ENCODE measurements around the gene ZMAT5.

ZMAT5 gene, protein sequence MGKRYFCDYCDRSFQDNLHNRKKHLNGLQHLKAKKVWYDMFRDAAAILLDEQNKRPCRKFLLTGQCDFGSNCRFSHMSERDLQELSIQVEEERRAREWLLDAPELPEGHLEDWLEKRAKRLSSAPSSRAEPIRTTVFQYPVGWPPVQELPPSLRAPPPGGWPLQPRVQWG

DNA sequence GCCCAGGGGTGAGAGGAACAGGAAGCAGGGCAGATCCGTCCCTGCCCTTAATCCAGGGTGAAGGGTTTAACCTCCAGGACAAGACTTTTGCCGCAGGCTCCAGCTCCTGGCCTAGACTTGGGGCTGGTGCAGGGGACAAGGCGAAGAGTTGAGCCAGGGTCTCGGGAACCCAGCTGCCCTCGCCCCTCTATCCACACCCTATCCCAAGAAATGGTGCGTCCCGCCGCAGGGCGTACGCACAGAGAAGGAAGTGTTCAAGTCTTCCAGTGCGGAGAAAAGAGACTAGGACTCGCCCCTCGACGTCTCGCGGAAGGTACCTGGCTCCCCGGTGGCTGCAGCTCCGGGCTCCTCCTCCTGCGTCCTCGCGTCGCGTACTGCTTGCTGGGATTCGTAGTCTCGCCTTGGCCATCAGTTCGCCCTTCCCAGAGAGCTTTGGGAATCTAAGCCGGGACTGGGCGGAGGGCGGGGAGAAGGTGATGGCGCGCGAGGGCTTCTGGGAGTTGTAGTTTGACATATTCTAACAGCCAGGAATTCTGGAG, at the start of gene ZMAT5:
TSS of gene ZMAT5 (minus strand) at position 376 of the 539 bp plus-strand sequence. CDS start 18,463 bp downstream, outside the sequence.
- peak; percentile 95 to 96 for DNase-seq

- no peak for DNase-seq
These were observed 49.7 kb upstream of the ZMAT5 start for GRCh38 chr22:29816539-29816938.

- DNase-seq: no peak
These were observed 49.3 kb upstream of the ZMAT5 start for GRCh38 chr22:29816128-29816527.

DNA sequence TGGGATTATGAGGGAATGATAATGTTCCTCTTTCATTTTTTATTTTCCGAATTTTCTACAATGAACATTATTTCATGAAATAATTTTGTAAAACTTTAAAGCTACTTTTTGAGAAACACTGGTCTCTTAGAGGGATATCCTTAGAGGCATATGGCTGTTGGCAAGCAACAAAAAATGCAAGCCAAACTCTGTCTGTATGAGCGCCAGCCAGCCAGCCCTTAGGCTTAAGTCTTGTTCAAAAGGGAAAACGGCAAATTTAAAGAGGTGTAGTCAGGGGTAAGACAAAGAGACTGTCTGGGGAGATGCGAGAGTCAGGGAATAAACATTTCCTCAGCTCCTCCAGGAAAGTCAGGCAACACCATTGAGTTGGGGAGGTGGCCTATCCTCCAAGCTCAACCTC, 48.8 kb upstream of the ZMAT5 start:
- DNase-seq: no peak

- DNase-seq: no peak
These were observed 47.2 kb upstream of the ZMAT5 start for GRCh38 chr22:29814003-29814402.

DNA sequence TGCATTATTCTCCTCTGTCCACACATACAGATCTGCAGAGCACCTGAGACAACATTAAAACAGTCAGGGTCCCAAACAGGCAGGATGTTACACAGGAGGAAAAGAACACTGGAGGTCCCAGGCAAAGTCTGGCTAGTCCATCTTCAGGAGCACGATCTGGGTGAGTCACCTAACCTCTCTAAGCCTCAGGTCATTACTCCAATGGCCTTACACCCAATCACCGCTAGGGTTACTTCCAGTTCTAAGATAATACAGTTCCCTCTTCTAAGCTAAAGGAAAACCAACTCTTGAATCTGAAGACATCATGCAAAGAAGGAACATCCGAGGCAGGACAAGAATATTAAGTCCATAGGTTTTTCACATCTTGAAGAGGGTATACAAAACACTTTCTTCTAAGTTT, 46.8 kb upstream of the ZMAT5 start:
- no peak for DNase-seq

DNA sequence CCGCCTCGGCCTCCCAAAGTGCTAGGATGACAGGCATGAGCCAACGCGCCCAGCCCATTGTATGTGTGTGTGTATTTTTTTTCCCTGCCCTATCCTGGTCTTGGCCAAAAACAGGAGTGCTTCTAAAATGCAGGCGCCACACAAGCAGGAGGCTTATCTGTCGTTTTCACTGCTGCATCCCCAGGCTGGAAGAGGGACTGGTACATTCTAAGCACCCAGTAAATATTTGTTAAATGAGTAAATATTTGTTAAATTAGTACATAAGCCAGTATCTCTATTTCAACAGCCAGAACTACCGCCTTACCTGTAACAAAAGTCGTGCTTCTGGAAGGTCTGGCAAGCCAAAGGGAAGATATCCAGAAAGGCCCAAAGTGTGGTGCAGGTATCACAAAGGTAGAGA, 46.3 kb upstream of the ZMAT5 start:
- no peak for DNase-seq

DNA sequence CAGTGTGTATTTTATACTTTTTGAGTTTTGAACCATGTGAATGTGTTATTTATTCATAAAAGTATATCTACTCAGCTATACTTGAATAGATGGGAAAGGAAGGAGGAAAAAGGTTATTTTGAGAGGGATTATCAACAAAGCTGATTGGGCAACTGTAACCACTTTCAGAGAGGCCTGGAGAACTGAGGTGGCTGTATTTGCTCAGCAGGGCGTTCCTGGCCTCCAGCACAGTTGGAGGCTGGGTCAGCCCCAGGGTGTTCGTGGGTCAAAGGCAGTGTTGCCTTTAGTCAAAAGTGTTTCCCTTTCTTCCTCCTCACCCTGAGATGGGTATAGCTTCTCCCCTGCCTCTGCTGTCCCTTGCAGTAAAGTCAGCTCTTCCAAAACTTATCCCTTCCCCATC, 44.6 kb upstream of the ZMAT5 start:
- no peak for DNase-seq

DNA sequence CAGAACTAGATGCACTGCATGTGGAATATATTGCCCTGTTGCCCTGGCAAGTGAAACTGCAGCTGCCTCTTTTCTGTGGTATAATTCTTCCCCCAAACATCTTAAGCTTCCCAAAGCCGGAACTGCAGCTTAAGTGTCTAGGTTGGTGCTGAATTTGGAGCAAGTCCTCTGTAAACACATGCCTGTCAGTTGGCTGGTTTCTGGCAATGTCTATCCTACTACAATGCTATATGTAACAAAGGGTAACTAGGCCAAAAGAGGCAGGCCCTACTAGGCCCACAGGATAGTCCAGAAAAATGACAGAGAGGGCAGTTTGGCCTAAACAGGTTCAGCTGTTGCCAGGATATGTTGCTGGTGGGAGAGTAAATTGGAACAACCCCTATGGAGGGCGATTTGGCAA, 43.4 kb upstream of the ZMAT5 start:
- DNase-seq: no peak

DNA sequence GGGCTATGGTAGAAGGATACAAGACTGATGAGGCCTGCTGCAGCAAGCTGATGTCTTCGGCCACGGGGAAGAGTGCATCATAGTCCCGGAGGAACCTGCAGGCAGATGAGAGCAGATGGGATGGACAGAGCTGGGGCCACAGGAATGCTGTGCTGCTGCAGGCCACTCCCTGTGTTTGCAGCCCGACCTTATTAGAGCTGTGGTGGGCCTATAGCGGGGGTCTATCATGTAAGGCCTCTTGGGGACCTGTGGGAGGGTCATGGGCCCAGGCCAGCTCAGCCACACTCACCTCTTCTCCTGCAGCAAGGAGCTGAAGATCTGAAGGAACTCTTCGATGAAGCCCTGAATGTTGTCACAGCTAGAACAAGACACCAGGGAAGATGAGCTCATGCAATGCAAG, 39.4 kb upstream of the ZMAT5 start:
- no peak for DNase-seq

DNA sequence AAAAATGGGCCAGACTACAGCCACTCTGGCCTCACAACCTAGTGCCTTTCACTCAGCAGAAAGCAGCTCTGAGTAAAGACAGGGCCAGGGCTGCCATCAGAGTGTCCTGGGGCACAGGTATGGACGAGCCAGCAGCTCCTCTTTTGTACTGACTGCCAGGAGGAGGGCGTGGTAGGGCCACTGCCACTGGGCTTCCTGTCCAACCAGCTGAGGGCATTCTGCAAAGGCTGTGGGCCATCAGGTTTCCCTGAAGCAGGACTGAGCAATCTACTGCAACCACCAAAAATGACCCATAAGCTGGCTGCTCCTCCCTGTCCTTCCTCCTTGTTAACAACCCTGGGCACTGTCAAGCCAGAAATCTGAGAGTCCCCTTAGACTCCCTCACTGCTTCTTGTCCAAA, 38.2 kb upstream of the ZMAT5 start:
- no peak for DNase-seq

DNA sequence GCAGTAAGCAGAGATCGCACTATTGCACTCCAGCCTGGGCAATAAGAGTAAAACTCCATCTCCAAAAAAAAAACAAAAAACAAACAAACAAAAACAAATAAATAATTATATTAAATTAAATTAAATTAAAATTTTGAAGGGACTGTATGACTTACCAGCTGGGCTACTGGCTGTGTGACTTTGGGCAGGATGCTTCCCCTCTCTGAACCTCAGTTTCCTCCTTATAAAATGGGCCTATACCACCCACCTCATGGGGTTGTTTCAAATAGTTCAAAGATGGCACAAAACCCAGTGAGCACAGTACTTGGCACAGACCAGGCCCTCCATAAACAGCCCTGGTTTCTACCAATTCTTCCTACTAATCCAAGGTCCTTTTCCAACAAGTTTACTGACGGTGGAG, 36.4 kb upstream of the ZMAT5 start:
- no peak for DNase-seq

DNA sequence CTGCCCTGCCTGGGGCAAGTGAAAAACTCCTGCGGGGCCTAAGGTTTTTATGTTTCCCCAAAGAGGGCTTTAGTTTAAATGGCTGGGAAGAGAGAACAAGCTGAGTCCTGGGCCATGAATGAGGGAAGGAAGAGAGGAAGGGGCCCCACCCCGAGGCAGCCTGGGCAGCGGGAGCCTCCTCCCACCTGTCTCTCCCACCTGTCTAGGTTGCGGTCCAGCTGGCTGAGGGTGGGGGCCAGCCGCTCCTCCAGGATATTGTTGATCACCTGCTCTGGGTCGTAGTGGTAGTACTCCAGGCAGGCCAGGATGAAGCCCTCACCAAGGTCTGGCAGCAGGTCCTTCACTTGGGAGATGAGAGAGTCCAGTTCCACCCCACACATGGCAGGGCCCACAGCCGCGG, 35.0 kb upstream of the ZMAT5 start:
- DNase-seq: no peak

DNA sequence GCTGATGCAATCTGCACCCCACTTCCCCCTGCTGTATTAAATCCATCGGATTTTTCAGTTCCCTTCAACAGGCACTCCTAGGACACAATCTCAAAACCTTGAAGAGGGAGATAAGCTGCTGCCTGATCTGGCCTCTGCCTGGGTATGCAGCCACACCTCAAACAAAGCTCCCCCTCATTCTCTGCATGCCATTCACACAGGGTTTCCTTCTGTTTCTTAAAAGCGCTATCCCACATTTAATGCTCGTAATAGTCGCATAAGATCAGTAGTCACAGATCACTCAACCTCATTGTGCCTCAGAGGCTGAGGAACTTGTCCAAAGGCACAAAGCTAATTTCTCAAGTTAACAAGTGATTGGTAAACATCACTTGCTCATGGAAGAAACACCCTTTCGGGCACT, 34.3 kb upstream of the ZMAT5 start:
- no peak for DNase-seq

DNA sequence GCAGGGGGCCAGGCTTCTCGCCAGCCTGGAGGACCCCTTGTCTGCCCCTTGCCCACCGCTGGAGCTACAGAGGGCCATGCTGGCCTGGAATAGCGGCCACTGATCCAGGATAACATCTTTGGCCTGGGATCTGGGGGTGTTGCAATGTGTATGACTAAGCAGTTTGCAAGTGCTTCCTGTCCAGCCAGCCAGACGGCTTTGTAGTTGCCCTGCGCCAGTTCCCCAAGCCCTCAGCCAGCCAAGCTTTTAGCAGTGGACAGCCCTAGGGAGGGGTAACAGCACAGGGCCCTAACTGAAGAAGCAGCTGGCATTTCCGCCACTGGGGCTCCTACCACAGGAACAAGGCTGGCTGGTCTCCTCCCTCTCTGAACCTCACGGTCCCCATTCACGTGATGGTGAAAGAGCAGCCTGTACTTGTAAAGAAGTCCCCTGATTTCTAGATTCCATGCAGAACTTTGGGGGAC, 32.4 kb upstream of the ZMAT5 start:
- peak in 1 of 2 donors; percentile 72 for DNase-seq

GRCh38 chr22:29798801-29799200, 32.0 kb upstream of the ZMAT5 start:
- no peak for DNase-seq

GRCh38 chr22:29798318-29798717, 31.5 kb upstream of the ZMAT5 start:
- no peak for DNase-seq

DNA sequence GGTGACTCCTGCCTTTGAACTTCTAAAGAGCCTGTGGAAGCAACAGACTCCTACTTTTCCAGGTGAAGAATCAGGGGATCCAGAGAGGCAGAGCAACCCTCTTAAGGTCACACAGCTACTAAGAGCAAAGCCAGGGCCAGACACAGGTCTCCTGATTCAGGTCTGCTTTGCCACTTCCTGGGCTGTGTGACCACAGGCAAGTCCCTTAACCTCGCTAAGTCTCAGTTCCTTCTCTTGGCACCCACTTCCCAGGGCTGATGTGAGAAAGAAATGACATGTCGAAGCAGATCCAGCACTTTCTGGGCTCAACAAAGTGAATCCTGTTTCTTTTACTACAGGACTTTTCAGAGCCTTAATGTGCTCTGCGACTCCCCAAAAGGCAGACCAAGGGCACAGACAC, 30.5 kb upstream of the ZMAT5 start:
- DNase-seq: no peak

DNA sequence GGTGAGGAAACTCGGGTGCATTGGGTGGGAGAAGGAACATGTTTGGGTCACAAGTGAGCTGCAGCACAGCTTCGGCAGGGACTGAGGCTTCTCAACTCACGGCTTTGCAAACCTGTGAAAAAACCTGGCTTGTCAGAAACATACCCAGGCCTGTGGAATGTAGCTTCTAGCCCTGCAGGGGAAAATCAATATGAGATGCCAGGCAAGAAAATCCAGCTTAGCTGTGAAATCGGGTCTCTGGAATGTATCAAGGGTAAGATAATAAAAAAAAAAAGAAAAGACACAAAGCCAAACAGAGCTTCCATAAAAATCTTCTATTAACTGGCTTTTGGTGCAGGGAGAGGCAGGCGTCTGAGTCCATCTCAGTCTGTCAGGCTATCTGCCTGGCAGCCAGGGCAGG, 28.9 kb upstream of the ZMAT5 start:
- no peak for DNase-seq

- DNase-seq: no peak
These were observed 26.6 kb upstream of the ZMAT5 start for GRCh38 chr22:29793396-29793795.

DNA sequence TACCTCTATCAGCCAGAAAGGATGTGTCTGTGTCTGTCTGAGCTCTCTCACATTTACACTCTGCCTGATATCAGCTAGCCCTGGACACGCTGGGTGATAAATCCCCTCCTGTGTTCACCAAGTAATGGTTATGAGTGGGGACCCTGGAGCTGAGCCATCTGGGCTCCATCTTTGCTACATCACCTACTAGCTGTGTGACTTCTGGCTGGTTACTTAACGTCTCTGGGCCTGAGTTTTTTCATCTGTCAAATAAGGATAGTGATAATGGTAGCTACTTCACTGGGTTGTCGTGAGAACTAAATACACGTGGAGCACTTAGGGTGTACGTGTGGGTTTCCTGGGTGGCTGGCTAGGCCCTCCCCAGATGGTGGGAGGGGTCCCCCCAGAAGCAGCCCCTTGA, 23.3 kb upstream of the ZMAT5 start:
- no peak for DNase-seq

GRCh38 chr22:29788339-29789279, 21.8 kb upstream of the ZMAT5 start:
- DNase-seq: no peak

GRCh38 chr22:29787371-29787980, 20.7 kb upstream of the ZMAT5 start:
- no peak for DNase-seq

GRCh38 chr22:29786031-29786430, 19.2 kb upstream of the ZMAT5 start:
- DNase-seq: no peak
